Liver (tissue), 9 donors: ENCODE measurements around the gene DCXR. TPM values are rescaled to one million over a fixed set of nuclear protein-coding genes. Genes with fewer than 3 reads are reported as not detected.
A peak's percentile ranks its signal among the peaks of the same experiment; 100 is the strongest.

Source experiments
- DNase-seq: peaks from one replicate; pipeline ENCODE4 v3.0.0-alpha.2; 2017; ENCODE audit warnings: low spot score
- H3K27ac ChIP-seq, 2 donors: one replicate each; pipeline ENCODE4 v1.7.0; 2013; ENCODE audit warnings: inconsistent platforms in 2 of 2, low read length in 2 of 2, control low read depth in 1 of 2, low read depth in 1 of 2, mild to moderate bottlenecking in 1 of 2
- H3K27me3 ChIP-seq, 4 donors: one replicate each; pipeline versions ENCODE4 v1.6.1 to v1.7.0; 2013; ENCODE audit warnings: low read length in 3 of 4, inconsistent platforms in 1 of 4, mild to moderate bottlenecking in 1 of 4, moderate library complexity in 1 of 4; ENCODE audit not compliant: control insufficient read depth in 4 of 4, insufficient read depth in 4 of 4
- H3K36me3 ChIP-seq, 4 donors: one replicate each; pipeline versions ENCODE4 v1.6.1 to v1.7.0; 2013; ENCODE audit warnings: low read length in 3 of 4, mild to moderate bottlenecking in 3 of 4, low read depth in 1 of 4, moderate library complexity in 1 of 4; ENCODE audit not compliant: control insufficient read depth in 4 of 4, insufficient read depth in 3 of 4
- H3K4me1 ChIP-seq, 4 donors: one replicate each; pipeline versions ENCODE4 v1.6.1 to v1.7.0; 2013; ENCODE audit warnings: low read length in 3 of 4, mild to moderate bottlenecking in 3 of 4, moderate library complexity in 1 of 4; ENCODE audit not compliant: control insufficient read depth in 4 of 4, insufficient read depth in 4 of 4
- H3K4me3 ChIP-seq, 3 donors: one replicate each; pipeline versions ENCODE4 v1.6.1 to v1.7.0; 2013; ENCODE audit warnings: low read length in 3 of 3, control low read depth in 1 of 3, low read depth in 1 of 3, mild to moderate bottlenecking in 1 of 3
- H3K9ac ChIP-seq, 2 donors: one replicate each; pipeline ENCODE4 v1.7.0; 2013; ENCODE audit warnings: low read length in 2 of 2, mild to moderate bottlenecking in 2 of 2, moderate library complexity in 2 of 2, control low read depth in 1 of 2, low read depth in 1 of 2
- H3K9me3 ChIP-seq, 4 donors: one replicate each; pipeline versions ENCODE4 v1.6.1 to v1.7.0; 2013; ENCODE audit warnings: low read length in 3 of 4; ENCODE audit not compliant: control insufficient read depth in 4 of 4
- EGR1 ChIP-seq, 2 donors: IDR thresholded peaks; 2 replicates each; pipeline ENCODE4 v1.6.1; 2016 to 2018; ENCODE audit warnings: antibody characterized with exemption in 2 of 2, low read depth in 2 of 2
- FOXA1 ChIP-seq: IDR thresholded peaks from 2 replicates; pipeline ENCODE4 v1.6.1; 2016; ENCODE audit warnings: antibody characterized with exemption
- FOXA2 ChIP-seq: IDR thresholded peaks from 2 replicates; pipeline ENCODE4 v1.6.1; 2016; ENCODE audit warnings: antibody characterized with exemption
- GABPA ChIP-seq, 2 donors: IDR thresholded peaks in 1 of 2; conservative IDR thresholded peaks in 1 of 2; 2 replicates each; pipeline ENCODE4 v1.6.1; 2016; ENCODE audit warnings: antibody characterized with exemption in 2 of 2, mild to moderate bottlenecking in 1 of 2, moderate library complexity in 1 of 2
- HNF4A ChIP-seq, 2 donors: conservative IDR thresholded peaks; 2 replicates each; pipeline ENCODE4 v1.6.1; 2016; ENCODE audit warnings: antibody characterized with exemption in 2 of 2, mild to moderate bottlenecking in 2 of 2
- HNF4G ChIP-seq: IDR thresholded peaks from 2 replicates; pipeline ENCODE4 v1.6.1; 2016; ENCODE audit warnings: antibody characterized with exemption
- JUND ChIP-seq, 2 donors: IDR thresholded peaks; 2 replicates each; pipeline ENCODE4 v1.6.1; 2016; ENCODE audit warnings: antibody characterized with exemption in 2 of 2
- NR2F2 ChIP-seq: IDR thresholded peaks from 2 replicates; pipeline ENCODE4 v1.6.1; 2016; ENCODE audit warnings: antibody characterized with exemption
- RAD21 ChIP-seq, 2 donors: IDR thresholded peaks; 2 replicates each; pipeline ENCODE4 v1.6.1; 2016; ENCODE audit warnings: antibody characterized with exemption in 2 of 2, mild to moderate bottlenecking in 2 of 2
- RXRA ChIP-seq, 2 donors: IDR thresholded peaks; 2 replicates each; pipeline ENCODE4 v1.6.1; 2017 to 2018; ENCODE audit warnings: antibody characterized with exemption in 2 of 2, mild to moderate bottlenecking in 1 of 2
- SP1 ChIP-seq: IDR thresholded peaks from 2 replicates; pipeline ENCODE4 v1.6.1; 2018; ENCODE audit warnings: antibody characterized with exemption, mild to moderate bottlenecking
- TAF1 ChIP-seq: conservative IDR thresholded peaks from 2 replicates; pipeline ENCODE4 v1.6.1; 2016; ENCODE audit warnings: antibody characterized with exemption, mild to moderate bottlenecking
- YY1 ChIP-seq: IDR thresholded peaks from 2 replicates; pipeline ENCODE4 v1.6.1; 2016; ENCODE audit warnings: antibody characterized with exemption, mild to moderate bottlenecking
- WGBS: extraction: QIAGEN DNeasy Blood & Tissue Kit; methylation state at CpG from one replicate; pipeline ENCODE4 v1.1.7; 2013; 5-methylcytosine and 5-hydroxymethylcytosine counted together
- polyA plus RNA-seq, 2 donors: library from polyadenylated mRNA; stranded (reverse) in 1 of 2; unstranded in 1 of 2; fragments of 200-250 nt in 1 of 2; fragments of >200 nt in 1 of 2; fragmentation: Nextera tagmentation in 1 of 2; extraction: Ambion mirVana in 1 of 2; gene quantifications; one replicate each; pipeline versions ENCODE4 v1.2.1 to v1.2.3, GENCODE V29; 2013 to 2015
- total RNA-seq, 2 donors: library from RNA; depleted of rRNA; stranded (reverse); fragments of >200 nt; gene quantifications; one replicate each; pipeline ENCODE4 v1.2.3, GENCODE V29; 2014
- TF ChIP-seq, protein P1 (sequence below): IDR thresholded peaks from 2 replicates; pipeline ENCODE4 v1.6.1; 2016; ENCODE audit warnings: antibody characterized with exemption
- TF ChIP-seq, protein P2 (sequence below): fragments of 150-350 bp; IDR thresholded peaks from 2 replicates; pipeline ENCODE4 v1.5.1; 2017; ENCODE audit warnings: improper control_type of control experiment, low read depth, low read length; ENCODE audit not compliant: missing input control
- TF ChIP-seq, protein P3 (sequence below): IDR thresholded peaks from 2 replicates; pipeline ENCODE4 v1.6.1; 2016; ENCODE audit warnings: antibody characterized with exemption
- donor health status: healthy.
- donor health status: healthy.
- donor health status: healthy.
- donor health status: healthy.
- donor health status: healthy.

DCXR gene
- total and polyA plus RNA-seq, 4 donors = 58.6 to 1,190 (median 585) TPM

DNA sequence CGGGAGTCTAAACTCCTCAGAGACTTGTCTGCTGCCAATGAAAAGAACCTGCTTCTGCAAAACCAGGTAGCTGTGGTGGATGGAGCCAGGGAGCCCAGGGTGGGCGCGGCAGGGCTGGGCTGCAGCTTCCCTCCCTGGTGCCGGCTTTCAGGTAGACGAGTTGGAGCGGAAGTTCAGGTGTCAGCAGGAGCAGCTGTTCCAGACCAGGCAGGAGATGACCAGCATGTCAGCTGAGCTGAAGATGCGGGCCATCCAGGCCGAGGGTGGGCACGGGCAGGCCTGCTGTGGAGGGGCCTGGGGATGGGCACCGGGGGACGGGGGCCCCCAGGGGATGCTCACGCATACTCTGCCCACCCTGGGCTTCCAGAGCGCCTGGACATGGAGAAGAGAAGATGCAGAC, 9.3 kb downstream of the DCXR start:
- Histone ChIP-seq H3K27me3 (no peaks in the 10 kb centered on the region), H3K27ac (no peak overlapping the region), H3K4me1 (peaks cover 21 to 70% (median 42%) of the 10 kb centered on the region in 4 donors), H3K4me3 (no peak overlapping the region), H3K36me3 (no peaks in the 10 kb centered on the region), H3K9me3 (no peaks in the 10 kb centered on the region), H3K9ac (no peak overlapping the region)
- WGBS = 97% methylated on average over 13 of the region's 13 CpGs
- TF ChIP-seq FOXA2 (no peak), GABPA (IDR thresholded peaks at IDR 0.05 in 1 of 2, conservative IDR thresholded peaks at IDR 0.05 in 1 of 2) (no peak), TAF1 (no peak), HNF4G (no peak), JUND (IDR thresholded peaks at IDR 0.05) (no peak), NR2F2 (no peak), YY1 (no peak), EGR1 (IDR thresholded peaks at IDR 0.05; ENCODE audit: low read depth in 2 of 2) (no peak), HNF4A (conservative IDR thresholded peaks at IDR 0.05) (no peak), RXRA (IDR thresholded peaks at IDR 0.05) (no peak)
- DNase-seq = no peak

DNA sequence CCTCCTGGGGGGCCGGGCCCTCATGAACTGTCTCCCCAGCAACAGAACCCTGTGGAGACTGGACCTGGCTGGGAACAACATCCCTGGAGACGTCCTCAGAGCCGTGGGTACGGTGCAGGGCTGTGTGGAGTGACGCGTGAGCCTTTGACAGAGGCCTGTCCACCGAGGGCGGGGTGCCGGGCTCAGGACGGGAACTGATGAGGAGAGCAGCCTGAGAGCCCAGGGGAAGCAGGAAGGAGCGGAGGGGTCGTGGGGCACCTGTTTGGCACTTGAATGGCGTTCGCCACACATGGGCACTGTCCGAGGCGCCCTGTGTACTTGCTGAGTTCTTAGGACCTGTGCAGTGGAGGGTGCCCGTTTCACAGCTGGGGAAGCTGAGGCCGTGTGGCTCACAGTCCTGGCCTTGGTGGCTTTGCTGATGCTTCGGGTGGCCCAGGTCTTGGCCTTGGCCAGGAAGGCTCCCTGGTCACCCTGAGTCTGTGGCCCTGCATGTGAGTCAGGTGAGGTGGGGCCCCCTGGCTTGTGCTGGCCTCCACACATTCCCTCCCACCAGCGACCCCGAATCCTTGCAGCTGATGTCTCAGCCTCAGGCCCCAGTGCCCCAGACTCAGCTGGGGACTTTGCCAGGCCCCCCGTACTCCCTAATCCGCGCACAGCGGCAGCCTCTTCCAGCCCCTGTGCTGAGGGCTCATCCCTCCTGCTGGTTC, 11.9 kb downstream of the DCXR start:
- no peak for DNase-seq
- WGBS = 96% methylated on average over 25 of the region's 25 CpGs
- H3K27me3 ChIP-seq = no peaks in the 10 kb centered on the region
- H3K27ac ChIP-seq = peak overlapping the region; percentile 65 to 76
- TF ChIP-seq SP1 (no peak), RXRA (IDR thresholded peaks at IDR 0.05) (no peak), HNF4A (conservative IDR thresholded peaks at IDR 0.05) (no peak), NR2F2 (no peak), JUND (IDR thresholded peaks at IDR 0.05) (no peak), TAF1 (no peak), RAD21 (IDR thresholded peaks at IDR 0.05) (no peak), FOXA2 (no peak), FOXA1 (no peak), GABPA (IDR thresholded peaks at IDR 0.05 in 1 of 2, conservative IDR thresholded peaks at IDR 0.05 in 1 of 2) (no peak)
- TF ChIP-seq, protein P1, sequence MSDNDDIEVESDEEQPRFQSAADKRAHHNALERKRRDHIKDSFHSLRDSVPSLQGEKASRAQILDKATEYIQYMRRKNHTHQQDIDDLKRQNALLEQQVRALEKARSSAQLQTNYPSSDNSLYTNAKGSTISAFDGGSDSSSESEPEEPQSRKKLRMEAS = no peak
- TF ChIP-seq, protein P2, sequence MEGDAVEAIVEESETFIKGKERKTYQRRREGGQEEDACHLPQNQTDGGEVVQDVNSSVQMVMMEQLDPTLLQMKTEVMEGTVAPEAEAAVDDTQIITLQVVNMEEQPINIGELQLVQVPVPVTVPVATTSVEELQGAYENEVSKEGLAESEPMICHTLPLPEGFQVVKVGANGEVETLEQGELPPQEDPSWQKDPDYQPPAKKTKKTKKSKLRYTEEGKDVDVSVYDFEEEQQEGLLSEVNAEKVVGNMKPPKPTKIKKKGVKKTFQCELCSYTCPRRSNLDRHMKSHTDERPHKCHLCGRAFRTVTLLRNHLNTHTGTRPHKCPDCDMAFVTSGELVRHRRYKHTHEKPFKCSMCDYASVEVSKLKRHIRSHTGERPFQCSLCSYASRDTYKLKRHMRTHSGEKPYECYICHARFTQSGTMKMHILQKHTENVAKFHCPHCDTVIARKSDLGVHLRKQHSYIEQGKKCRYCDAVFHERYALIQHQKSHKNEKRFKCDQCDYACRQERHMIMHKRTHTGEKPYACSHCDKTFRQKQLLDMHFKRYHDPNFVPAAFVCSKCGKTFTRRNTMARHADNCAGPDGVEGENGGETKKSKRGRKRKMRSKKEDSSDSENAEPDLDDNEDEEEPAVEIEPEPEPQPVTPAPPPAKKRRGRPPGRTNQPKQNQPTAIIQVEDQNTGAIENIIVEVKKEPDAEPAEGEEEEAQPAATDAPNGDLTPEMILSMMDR = no peak
- TF ChIP-seq, protein P3, sequence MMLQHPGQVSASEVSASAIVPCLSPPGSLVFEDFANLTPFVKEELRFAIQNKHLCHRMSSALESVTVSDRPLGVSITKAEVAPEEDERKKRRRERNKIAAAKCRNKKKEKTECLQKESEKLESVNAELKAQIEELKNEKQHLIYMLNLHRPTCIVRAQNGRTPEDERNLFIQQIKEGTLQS = no peak
- H3K4me1 ChIP-seq = peaks cover 22 to 70% (median 51%) of the 10 kb centered on the region in 4 donors
- no peak overlapping the region for H3K9ac ChIP-seq
- H3K36me3 ChIP-seq = no peaks in the 10 kb centered on the region
- H3K9me3 ChIP-seq = no peaks in the 10 kb centered on the region
- H3K4me3 ChIP-seq = no peak overlapping the region

DNA sequence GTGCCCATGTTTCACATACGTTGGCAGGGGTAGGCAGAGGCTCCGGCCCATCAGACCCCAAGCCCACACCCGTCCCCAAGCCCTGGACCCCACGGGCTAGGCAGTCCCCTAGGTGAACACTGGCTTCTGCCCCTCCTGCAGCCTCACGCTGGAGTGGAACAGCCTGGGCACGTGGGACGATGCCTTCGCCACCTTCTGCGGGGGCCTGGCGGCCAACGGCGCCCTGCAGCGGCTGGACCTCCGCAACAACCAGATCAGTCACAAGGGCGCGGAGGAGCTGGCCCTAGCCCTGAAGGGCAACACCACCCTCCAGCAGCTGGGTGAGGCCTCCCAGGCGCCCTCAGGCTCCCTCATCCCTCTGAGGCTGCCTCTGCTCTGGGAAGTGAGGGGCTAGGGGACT, 12.6 kb downstream of the DCXR start:
- no peak for TF ChIP-seq JUND (IDR thresholded peaks at IDR 0.05)
- TF ChIP-seq RAD21 (IDR thresholded peaks at IDR 0.05) = no peak
- no peaks in the 10 kb centered on the region for H3K9me3 ChIP-seq
- peaks cover 18 to 70% (median 51%) of the 10 kb centered on the region in 4 donors for H3K4me1 ChIP-seq
- no peaks in the 10 kb centered on the region for H3K36me3 ChIP-seq
- H3K27ac ChIP-seq = no peak overlapping the region
- no peak overlapping the region for H3K4me3 ChIP-seq
- WGBS = 97% methylated on average over 17 of the region's 17 CpGs
- no peak for DNase-seq
- no peaks in the 10 kb centered on the region for H3K27me3 ChIP-seq
- H3K9ac ChIP-seq = no peak overlapping the region
